ENCODE measurements around the gene TIMM22. TPM values are rescaled to one million over a fixed set of nuclear protein-coding genes. Genes with fewer than 3 reads are reported as not detected.
"Not testable (repeated sequence)": the region's sequence is repeated elsewhere in the genome, so short reads cannot be mapped to it uniquely, and the experiment has no call there.

The TIMM22 gene
- total RNA-seq, 1 experiment from 2014 or later: 20.0 TPM

DNA sequence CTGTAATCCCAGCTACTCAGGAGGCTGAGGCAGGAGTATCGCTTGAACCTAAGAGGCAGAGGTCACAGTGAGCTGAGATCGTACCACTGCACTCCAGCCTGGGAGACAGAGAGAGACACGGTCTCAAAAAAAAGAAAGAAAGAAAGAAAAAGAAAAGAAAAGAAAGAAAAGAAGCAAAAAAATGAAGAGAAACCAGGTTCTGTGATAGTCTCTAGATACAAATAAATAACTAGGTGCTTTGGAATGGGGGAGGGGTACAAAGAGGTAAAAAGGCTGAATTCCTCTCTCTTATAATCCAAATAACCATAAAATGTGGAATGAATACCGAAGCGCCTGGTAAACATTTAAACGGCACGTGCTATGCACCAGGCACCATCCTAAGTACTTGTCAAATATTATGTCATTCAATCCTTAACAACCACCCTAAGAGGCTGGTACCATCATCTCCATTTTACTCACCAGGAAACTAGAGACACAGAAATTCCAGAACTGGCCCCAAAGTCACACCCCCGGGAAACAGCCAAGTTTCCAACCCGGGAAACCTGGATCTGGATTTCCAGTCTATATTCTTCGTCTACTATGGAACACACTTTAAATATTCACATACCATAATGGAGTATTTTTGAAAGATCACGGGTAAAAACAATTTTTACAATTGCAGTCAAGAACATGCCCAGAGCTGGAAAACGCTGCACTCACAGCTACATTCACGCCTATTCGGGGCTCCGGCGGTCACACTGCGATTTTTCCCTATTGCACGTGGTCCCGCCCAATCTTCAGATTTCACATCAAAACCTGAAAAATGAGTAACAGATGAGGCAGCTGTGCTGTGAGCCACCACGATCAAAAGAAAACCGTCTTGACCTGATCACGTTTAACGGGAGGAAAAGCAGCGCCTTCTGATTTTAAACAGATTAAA, 27.9 kb upstream of the TIMM22 start:
- no peak for DNase-seq (ENCODE audit: low spot score)
- Histone ChIP-seq H3K27ac (ENCODE audit: low read depth, low read length, poor library complexity, severe bottlenecking) (no peak overlapping the region), H3K9me3 (ENCODE audit: low read depth, low read length, poor library complexity, severe bottlenecking) (no peaks in the 10 kb centered on the region), H3K36me3 (ENCODE audit: insufficient read depth, low read length, poor library complexity, severe bottlenecking) (no peaks in the 10 kb centered on the region), H3K27me3 (replicated peaks; ENCODE audit: insufficient read depth, low read depth, low read length, poor library complexity) (peaks cover 41% of the 10 kb centered on the region), H3K4me3 (ENCODE audit: low read depth, low read length, poor library complexity, severe bottlenecking) (peak overlapping the region; percentile 5), H3K4me1 (ENCODE audit: insufficient read depth, low read length, poor library complexity, severe bottlenecking) (peaks cover 31% of the 10 kb centered on the region)
- POLR2A ChIA-PET (ENCODE audit: low non-redundant PET): no interaction called here
- BruUV-seq (replicated peaks): no TSS peak
- intact Hi-C loops (cut with micrococcal nuclease; ENCODE audit: unreplicated experiment): no loop called here
- TF ChIP-seq EZH2 (IDR thresholded peaks at IDR 0.05; ENCODE audit: borderline replicate concordance, low read depth, low read length, poor library complexity, severe bottlenecking): no peak
- TF ChIP-seq, protein P1, sequence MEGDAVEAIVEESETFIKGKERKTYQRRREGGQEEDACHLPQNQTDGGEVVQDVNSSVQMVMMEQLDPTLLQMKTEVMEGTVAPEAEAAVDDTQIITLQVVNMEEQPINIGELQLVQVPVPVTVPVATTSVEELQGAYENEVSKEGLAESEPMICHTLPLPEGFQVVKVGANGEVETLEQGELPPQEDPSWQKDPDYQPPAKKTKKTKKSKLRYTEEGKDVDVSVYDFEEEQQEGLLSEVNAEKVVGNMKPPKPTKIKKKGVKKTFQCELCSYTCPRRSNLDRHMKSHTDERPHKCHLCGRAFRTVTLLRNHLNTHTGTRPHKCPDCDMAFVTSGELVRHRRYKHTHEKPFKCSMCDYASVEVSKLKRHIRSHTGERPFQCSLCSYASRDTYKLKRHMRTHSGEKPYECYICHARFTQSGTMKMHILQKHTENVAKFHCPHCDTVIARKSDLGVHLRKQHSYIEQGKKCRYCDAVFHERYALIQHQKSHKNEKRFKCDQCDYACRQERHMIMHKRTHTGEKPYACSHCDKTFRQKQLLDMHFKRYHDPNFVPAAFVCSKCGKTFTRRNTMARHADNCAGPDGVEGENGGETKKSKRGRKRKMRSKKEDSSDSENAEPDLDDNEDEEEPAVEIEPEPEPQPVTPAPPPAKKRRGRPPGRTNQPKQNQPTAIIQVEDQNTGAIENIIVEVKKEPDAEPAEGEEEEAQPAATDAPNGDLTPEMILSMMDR (conservative IDR thresholded peaks at IDR 0.05; ENCODE audit: low read depth, low read length): no peak
- CTCF ChIA-PET: no interaction called here

DNA sequence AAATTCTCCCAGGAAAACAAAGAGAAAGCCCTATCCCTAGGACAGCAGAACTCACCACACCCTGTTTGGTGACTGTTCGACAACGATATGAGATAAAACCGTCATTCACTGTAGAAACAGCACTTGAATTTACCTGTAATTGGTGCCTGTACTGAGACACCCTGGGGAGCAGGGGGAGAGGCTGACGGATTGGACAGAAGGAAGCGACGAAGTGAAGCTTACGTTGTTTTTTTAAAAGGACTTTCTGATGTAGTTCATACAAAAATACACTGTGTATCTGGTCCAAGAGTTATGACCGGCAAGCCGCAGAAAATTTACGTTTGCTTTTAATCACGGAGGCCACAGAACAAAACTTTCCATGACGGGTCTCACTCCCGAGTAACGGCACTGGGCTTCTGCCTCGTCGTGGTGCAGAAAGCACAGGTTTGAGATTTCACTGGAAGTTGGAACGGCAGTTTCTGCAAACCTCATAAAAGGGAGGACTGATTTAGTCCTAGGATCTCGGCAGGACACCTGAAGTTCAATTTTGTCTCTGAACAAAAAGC, 27.0 kb upstream of the TIMM22 start:
- CTCF ChIA-PET: no interaction called here
- Histone ChIP-seq H3K27ac (ENCODE audit: low read depth, low read length, poor library complexity, severe bottlenecking) (no peak overlapping the region), H3K4me3 (ENCODE audit: low read depth, low read length, poor library complexity, severe bottlenecking) (peak overlapping the region; percentile 5), H3K9me3 (ENCODE audit: low read depth, low read length, poor library complexity, severe bottlenecking) (no peaks in the 10 kb centered on the region), H3K36me3 (ENCODE audit: insufficient read depth, low read length, poor library complexity, severe bottlenecking) (no peaks in the 10 kb centered on the region), H3K27me3 (replicated peaks; ENCODE audit: insufficient read depth, low read depth, low read length, poor library complexity) (peaks cover 42% of the 10 kb centered on the region), H3K4me1 (ENCODE audit: insufficient read depth, low read length, poor library complexity, severe bottlenecking) (peaks cover 23% of the 10 kb centered on the region)
- DNase-seq (ENCODE audit: low spot score): no peak
- TF ChIP-seq EZH2 (IDR thresholded peaks at IDR 0.05; ENCODE audit: borderline replicate concordance, low read depth, low read length, poor library complexity, severe bottlenecking): no peak
- TF ChIP-seq, protein P1 (conservative IDR thresholded peaks at IDR 0.05; ENCODE audit: low read depth, low read length): no peak
- intact Hi-C loops (cut with micrococcal nuclease; ENCODE audit: unreplicated experiment): no loop called here
- no TSS peak for BruUV-seq (replicated peaks)
- POLR2A ChIA-PET (ENCODE audit: low non-redundant PET): no interaction called here

DNA sequence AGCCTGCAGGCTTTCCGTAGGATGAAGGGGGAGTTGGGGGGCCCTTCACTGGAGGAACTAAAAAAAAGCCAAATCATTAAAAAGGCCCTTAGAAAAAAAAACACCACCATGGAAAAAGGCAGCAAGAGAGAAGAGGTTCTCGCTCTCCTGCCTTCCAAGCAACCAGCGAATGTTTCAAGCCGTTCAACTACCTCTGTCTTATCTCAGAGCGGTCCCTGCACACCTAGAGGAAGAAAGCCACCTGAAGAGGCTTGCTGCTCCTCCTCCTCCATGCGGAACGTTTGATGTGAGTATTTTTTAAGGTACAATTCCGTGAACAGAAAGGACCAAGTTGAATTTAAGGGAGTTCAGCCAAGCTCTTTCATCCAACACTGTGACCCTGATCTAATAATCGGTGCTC, 26.6 kb upstream of the TIMM22 start:
- H3K4me1 ChIP-seq (ENCODE audit: insufficient read depth, low read length, poor library complexity, severe bottlenecking): peaks cover 18% of the 10 kb centered on the region
- no peaks in the 10 kb centered on the region for H3K36me3 ChIP-seq (ENCODE audit: insufficient read depth, low read length, poor library complexity, severe bottlenecking)
- H3K9me3 ChIP-seq (ENCODE audit: low read depth, low read length, poor library complexity, severe bottlenecking): no peaks in the 10 kb centered on the region
- DNase-seq (ENCODE audit: low spot score): no peak
- no peak overlapping the region for H3K27ac ChIP-seq (ENCODE audit: low read depth, low read length, poor library complexity, severe bottlenecking)
- CTCF ChIA-PET: no interaction called here
- peaks cover 46% of the 10 kb centered on the region for H3K27me3 ChIP-seq (replicated peaks; ENCODE audit: insufficient read depth, low read depth, low read length, poor library complexity)
- intact Hi-C loops (cut with micrococcal nuclease; ENCODE audit: unreplicated experiment): no loop called here
- TF ChIP-seq, protein P1 (conservative IDR thresholded peaks at IDR 0.05; ENCODE audit: low read depth, low read length): no peak
- no peak for TF ChIP-seq EZH2 (IDR thresholded peaks at IDR 0.05; ENCODE audit: borderline replicate concordance, low read depth, low read length, poor library complexity, severe bottlenecking)
- H3K4me3 ChIP-seq (ENCODE audit: low read depth, low read length, poor library complexity, severe bottlenecking): no peak overlapping the region
- POLR2A ChIA-PET (ENCODE audit: low non-redundant PET): no interaction called here
- BruUV-seq (replicated peaks): no TSS peak

DNA sequence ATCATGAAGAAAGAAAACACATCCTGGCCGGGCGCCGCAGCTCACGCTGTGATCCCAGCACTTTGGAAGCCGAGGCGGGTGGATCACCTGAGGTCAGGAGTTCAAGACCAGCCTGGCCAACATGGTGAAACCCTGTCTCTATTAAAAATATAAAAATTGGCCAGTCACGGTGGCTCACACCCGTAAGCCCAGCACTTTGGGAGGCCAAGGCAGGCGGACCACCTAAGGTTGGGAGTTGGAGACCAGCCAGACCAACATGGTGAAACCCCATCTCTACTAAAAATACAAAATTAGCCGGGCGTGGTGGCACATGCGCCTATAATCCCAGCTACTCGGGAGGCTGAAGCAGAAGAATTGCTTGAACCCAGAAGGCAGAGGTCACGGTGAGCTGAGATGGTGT, 25.1 kb upstream of the TIMM22 start:
- H3K9me3 ChIP-seq (ENCODE audit: low read depth, low read length, poor library complexity, severe bottlenecking); CTCF ChIA-PET; POLR2A ChIA-PET (ENCODE audit: low non-redundant PET); BruUV-seq (replicated peaks); H3K4me3 ChIP-seq (ENCODE audit: low read depth, low read length, poor library complexity, severe bottlenecking); H3K36me3 ChIP-seq (ENCODE audit: insufficient read depth, low read length, poor library complexity, severe bottlenecking); intact Hi-C loops (cut with micrococcal nuclease; ENCODE audit: unreplicated experiment); DNase-seq (ENCODE audit: low spot score); H3K27ac ChIP-seq (ENCODE audit: low read depth, low read length, poor library complexity, severe bottlenecking): not testable (repeated sequence)
- Histone ChIP-seq H3K27me3 (replicated peaks; ENCODE audit: insufficient read depth, low read depth, low read length, poor library complexity) (peaks cover 61% of the 10 kb centered on the region), H3K4me1 (ENCODE audit: insufficient read depth, low read length, poor library complexity, severe bottlenecking) (peaks cover 16% of the 10 kb centered on the region)

Data from A673 (cell line).